Superior temporal gyrus (tissue), 1 donor: ENCODE measurements around the gene HID1.

Source experiments
- DNase-seq: peaks from one replicate; pipeline ENCODE4 v3.0.0-alpha.2; 2016; ENCODE audit errors: extremely low spot score

HID1 gene

DNA sequence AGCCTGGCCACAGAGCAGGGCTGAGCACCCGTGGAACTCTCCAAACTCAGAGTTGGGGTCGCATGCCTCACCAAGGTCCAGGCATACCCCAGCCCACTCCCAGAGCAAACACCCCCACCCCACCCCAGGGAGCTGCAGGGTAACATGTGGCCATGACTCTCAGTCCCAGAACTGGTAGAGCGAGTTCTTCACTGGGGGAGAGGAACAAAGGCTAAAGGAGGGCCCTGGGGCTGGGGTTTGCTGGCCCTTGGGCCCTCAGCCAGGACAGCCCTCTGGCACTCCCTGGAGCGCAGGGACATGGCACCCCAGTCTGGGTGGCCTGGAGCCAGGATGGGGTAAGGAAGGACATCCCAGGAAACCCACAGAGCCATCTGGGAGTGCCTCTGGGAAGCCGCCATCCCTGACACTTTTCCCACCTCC is 4.2 kb downstream of the HID1 start:
- no peak for DNase-seq

DNA sequence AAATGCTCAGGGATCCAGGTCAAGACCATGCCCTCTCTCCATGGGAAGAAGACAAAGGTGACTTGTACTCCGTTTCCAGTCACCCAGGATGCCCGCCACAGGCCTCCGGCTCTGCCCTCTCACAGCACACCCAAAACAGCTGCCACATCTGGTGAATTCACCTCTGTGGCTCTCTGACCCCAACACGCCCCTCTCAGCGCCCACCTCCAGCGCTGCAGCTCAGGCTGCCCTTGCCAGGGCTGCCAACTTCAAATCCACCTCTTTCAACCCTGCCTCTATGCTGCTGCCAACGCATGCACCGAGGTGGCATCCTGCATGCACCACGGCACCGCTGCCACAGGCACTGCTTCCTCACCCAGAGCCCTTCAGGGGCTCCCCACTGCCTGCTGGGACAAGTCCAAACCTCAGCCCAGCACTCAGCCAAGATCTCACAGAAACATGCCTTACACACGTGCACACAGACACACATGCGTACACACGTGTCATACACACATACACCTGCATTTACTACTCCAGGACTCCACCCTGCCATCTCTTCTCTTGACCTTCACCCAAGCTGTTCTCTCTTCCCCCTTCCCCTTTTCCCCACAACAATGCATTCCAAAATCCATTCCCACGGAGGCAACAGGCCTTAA is 7.5 kb downstream of the HID1 start:
- DNase-seq = no peak

DNA sequence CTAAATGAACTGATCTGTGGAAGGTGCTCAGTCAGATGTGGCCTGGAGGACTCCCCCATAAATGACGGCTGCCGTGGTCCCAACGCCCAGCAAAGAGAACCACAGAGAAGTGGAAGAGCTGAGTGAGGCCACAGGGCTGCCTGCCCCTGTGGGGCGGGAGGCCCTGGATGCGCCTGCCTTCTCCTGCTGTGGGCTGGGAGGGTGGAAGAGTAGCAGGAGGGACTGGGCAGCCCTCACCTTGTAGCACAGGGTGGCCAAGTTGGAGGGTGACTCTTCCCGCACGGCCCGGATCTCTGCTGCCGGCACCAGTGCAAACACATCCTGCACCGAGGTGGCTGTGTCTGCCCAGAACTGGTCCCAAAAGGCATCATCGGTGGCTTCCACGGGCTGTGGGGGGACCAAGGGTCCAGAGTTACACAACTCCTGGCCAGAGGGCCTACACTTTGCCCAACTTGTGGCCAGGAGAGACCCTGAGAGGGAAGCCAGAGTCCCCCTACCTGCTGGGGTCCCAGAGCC is 8.3 kb downstream of the HID1 start:
- no peak for DNase-seq

DNA sequence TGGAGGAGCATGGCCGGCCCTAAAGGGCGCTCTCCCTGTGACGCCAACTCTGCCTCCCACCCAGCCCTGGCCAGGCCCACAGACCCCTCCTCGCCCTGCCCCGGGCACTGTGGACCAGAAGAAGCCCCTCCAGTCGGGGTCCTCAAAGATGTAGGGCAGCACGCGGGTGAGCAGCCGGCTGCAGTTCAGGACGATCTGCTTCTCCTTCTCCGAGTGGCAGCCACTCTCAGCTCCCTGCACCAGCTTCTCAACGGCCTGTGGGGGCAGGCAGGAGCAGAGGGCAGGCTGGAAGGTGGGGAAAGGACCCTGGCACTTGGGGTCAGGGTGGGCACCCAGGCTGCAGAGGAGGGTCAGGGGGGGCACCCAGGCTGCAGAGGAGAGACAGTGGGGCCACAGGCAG is 8.9 kb downstream of the HID1 start:
- DNase-seq = no peak

DNA sequence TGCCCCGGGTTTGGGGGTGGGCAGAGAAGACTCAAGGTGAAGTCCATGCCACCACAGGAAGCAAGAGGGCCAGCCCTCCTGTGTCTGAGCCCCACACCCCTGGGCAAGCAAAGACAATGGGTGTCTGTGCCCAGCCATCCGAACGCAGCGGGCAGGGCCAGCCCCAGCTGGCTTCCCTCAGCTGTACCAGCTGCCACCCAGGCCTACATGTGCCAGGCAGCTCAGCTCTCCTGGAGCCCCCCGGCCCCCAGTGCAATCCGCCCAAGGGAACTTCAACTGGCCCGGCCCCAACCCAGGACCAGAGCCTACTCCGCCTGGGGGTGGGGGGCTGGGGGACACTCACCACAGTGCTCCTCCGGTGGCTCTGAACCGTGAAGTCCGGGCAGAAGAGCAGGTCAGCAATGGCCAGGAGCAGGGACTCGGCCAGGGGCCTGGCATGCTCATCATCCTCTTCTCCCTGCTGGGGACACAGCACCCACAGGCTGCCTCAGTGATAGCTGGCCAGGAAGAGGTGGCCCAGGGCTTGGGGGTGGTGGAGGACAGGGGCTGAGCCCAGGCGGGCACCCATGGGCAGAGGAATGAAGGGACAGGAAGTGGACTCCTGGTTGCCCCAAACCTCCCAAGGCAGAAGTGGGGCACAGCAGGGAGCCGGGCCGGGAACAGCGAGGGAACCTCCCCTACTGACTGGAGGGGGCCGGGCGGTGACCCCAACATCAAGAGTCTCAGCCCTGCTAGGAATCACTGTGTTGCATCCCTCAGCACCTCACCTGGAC is 9.8 kb downstream of the HID1 start:
- DNase-seq = peak; percentile 82

DNA sequence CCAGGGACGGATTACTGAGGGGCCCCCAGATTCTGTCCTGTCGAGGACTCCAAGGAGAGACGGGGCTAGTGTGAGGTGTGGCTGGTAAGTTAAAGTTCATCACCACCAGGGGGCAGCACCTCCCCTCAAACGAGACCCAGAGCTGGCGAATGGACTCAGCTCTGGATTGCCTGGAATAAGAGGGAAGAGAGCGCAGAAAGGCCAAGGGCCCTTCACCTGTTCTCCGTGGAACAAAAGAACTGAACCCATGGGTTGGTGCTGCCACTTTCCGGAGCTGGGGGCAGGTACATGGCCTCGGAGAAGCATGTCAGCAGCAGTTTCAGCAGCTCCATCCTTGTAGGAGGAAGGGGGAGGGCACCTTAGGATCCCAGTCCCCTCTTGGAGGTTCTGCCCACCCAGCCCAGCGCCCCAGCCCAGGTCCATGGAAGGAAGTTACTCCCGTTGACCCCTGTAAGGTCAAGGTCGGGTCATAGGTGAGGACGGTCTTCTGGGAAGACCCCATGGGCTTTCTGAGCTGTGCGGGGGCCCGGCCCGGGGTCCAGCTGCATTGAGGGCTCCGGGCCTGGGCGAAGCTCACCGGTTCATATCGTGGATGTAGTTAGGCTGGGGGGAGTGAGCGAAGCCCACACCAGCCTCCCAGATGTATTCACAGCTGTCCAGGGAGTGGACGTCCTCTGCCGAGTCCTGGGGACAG is 10.8 kb downstream of the HID1 start:
- peak; percentile 95 for DNase-seq

DNA sequence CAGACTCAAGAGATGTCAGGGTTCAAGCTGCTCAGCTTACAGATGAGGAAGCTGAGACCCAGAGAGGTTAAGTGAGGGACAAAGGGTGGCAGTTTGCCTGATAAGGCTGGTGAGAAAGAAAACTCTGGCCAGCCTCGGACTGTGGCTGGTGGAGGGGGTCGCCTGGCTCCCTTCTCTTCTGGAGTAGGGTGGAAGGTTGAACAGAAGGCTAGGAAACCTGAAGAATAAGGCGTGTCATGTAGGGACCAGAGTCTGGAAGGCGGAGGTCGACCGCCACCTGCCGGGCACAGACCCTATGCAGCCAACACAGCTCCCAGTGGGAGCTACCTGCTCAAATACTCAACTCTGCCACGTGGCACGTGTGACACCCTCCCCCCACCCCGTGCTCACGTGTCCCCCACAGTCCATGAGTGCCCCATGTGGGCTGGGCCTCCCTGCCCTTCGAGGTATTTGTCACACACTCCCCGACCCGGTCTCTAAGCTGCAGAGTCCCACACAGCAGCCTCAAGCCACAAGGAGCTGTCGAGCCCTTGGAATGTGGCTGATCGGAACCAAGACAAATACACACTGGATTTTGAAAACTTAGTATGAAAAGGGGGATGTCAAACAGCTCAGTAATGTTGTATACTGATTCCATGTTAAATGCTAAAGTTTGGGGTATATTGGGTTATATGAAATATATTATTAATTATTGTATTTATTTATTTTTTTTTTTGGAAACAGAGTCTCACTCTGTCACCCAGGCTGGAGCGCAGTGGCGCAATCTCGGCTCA is 11.8 kb downstream of the HID1 start:
- DNase-seq = no peak

DNA sequence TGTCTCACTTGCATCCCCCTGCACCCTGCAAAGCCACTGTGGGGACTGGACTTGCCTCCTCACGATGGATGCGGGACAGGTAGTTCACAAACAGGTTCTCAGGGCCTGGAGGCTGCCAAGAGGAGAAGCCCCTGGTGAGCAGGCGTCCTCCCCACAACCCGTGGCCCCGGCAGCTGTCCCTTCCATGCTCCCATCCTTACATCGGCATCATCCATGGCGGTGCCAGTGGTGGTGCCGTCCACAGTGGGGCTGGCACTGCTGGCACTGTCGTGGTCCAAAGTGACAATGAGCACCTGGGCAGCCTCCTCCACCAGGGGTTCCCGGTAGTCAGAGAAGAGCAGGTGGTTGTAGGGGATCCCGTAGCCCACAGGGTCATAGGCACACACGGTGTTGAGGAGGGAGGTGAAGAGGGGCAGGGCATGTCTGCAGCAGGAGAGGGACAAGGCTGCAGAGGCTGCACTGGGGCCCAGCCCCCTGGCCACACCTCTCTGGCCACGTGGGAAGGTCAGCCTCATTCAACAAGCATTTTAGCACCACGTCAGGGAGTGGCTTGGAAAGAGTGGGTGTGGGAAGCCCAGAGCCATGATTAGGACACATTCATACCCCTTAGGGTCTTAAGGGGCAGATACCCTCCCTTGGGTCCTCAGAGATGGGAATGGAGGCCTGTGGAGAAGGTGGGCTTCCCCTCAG is 12.6 kb downstream of the HID1 start:
- DNase-seq = no peak

DNA sequence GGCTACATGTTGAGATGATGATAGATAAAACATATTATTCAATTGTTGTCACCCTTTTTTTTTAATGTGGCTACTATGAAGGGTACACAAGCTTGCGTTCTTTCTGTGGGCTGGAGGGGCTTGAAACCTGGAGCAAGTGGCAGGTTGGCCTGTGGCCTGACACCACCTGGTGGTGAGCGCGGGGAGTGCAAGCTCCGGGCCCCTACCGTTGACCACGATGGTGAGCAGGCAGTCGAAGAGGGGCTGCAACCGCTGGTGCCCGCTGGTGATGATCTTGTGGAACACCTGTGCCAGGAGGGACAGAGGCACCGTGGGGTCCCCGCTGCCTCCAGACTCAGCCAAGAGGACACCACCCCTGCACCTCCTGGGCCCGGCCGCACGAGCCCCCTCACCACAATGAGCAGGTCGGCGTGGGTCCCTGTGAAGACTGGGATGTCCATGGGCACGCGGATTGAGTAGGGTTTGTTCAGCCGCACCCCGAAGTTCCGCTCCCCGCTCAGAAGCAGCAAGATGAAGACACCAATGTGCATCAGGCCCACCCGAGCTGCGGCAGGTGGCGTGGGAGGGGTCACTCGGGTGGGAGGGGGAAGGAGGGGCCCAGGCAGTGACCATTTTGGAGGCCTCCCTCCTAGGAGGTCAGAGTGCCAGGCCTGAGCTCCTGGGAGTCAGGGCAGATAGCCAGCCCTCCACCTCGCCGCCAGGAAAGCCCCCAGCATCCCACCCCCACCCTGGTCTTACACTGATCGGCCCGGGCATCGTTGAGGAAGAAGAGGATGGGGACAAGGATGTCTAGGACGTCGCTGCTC is 14.4 kb downstream of the HID1 start:
- DNase-seq = peak; percentile 74

DNA sequence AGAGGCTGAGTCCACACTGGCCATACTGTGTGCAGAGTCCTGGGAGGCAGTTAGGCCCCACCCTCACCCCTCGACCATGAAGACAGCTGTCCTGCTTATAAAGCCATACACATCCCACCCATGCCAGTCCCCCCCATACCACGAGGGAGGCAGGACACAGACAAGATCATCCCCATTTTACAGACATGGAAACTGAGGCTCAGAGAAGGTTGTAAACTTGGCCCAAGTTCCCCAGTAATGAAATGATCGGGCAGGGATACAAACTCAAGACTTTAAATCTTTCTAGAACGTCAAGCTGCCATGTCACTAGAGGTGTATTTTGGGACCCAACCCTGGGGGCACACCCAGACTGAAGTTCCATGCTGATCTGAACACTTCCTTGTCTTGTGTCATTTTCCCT is 16.5 kb downstream of the HID1 start:
- no peak for DNase-seq

DNA sequence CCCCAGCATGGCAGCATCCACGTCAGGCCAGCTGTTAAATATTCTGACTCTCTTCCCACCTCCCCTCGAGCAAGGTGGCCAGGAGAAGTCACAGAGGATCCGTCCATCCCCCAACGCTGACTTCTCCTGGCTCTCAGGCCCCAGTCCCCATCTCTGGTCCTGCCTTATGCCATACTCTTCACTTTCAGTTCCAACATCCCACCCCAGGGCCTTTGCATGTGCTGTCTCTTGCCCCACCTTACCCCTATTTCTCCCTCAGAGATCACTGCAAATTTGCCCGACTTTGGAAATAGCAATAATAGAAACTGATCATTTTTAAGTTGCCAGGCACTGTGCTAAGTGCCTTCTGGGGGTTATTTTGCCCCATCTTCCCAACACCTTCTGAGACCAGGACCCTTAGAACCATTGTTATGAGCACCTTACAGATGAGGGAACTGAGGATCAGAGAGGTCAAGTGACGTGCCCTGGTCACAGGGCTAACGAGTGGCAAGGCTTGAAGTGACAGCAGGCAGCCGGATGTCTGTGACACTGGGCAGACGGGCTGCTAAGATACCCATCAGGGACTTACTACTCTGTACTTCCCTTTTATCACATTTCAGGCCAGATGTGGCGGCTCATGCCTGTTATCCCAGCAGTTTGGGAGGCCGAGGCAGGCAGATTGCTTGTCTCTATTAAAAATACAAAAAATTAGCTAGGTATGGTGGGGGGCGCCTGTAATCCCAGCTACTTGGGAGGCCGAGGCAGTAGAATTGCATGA is 17.7 kb downstream of the HID1 start:
- DNase-seq = no peak

DNA sequence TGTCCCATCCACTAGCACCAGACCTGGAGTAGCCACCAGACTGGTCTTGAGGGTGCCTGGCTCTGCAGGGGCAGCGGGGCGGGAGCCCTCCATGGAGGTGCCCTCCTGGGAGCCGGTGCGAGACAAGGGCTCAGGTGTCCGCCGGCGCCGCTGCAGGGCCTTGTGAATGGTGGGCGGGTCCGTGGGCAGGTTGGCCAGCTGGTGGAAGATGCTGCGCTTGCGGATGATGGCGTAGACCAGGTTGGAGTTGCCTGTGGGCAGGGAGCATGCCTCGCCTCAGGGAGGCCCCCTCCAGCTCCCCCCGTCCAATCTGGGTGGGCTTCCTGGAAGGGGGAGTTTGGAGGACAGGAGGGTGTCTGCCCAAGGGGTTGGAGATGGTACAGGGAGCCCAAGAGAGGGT is 18.4 kb downstream of the HID1 start:
- DNase-seq = no peak

DNA sequence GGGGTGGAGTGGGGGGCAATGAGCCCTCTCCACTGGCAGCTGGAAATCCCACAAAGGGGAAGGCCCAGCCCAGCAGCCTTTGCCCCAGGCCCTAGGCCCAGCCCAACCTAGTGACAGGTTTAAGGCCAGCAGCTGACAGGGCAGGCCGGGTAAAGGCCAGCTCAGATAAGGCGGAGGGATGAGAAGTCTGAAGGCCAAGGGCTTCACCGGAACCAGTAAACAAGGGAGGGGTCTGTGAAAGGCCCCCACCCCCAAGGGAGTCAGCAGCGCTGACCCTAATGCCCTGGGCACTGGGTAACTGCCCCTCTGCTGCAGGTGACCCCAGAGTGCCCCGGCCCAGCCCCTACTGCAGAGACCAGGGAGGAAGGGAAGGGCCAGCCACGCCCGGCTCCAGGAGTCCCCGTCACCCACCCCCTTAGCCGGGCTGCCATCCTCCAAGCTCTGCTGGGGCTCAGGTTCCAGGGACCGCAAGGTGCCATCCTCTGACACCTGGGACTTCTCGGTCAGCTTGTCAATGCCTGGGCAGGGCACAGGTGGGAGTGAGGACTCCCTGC is 19.3 kb downstream of the HID1 start:
- no peak for DNase-seq

DNA sequence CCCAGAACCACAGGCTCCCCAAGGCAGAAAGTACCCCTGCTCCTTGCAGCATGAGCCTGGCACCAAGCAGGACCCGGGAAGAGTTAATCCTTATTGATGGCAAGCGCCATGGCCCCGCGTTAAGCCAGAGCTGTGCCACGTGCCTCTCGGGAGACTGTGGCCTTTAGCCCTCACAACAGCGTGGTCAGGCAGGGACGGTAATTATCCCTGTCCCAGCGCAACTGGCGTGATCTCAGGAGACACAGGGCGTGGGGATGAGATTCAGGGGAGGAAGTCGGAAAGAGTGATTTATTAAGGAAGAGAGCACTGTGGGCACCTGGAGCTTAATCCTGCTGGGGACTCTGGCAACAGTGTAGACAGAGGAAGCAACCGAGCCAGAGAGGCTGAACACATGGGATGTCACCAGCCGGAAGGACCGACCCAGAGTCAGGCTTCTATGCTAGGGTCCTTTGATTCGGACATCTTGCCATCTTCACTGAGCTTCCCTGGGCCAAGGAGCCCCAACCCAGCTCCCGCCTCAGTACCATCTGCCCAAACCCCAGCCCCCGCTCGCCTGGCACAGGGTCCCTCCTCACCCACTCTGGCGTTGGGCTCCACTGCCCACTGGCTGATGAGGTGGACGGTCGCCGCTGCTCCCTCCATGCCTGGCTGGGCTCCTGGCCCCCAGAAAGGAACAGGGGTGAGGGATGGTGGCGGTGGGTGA is 20.0 kb downstream of the HID1 start:
- no peak for DNase-seq

DNA sequence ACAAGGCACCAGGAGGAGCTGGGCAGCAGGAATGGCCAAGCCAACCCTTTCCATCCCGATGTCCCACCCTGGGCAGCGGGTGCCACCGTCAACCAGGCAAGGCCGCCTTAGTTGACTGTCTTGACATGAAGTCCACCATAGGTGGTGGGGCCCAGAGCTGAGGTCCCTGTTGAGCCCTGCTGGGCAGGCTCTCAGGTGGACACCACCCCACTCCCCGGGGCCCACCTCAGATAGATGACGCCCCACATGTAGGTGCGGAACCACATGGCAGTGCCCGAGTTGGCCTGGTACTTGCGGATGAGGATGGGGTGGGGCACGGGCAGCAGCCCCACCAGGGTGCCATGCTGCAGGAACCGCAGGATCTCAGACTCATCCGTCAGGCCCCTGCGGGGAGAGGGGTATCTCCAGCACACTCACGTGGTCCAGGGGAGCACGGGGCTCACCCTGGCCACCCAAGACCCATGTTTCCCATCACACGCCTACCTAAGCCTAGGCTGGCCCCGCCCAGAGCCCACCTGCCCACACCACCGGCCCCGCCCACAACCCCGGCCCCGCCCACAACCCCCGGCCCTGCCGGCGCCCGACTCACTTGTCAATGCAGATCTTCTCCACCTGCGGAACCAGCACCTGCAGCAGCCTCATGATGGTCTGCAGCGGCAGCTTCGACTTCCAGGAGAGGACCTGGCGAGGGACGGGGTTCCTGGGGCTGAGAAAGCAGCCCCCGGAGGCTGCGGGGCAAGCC is 20.7 kb downstream of the HID1 start:
- no peak for DNase-seq

DNA sequence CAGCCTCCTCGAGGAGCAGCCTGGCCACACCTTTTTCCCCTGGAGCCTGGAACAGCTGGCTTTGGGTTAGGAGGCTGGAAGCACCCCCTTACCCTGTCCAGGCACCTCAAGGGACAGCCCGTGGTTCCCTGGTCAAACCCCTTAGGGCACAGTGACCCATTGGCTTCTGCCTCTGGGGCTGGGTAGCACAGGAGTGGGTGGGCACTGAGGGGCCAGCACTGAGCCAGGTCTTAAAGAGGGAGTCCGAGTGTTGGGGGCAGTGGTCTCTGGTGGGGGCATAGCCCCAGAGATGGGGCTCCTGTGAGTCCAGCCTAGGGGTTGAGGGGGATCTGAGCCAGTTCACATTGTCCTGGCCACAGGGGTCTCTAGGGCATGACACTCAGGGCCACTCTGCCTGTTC is 21.5 kb downstream of the HID1 start:
- DNase-seq = no peak

DNA sequence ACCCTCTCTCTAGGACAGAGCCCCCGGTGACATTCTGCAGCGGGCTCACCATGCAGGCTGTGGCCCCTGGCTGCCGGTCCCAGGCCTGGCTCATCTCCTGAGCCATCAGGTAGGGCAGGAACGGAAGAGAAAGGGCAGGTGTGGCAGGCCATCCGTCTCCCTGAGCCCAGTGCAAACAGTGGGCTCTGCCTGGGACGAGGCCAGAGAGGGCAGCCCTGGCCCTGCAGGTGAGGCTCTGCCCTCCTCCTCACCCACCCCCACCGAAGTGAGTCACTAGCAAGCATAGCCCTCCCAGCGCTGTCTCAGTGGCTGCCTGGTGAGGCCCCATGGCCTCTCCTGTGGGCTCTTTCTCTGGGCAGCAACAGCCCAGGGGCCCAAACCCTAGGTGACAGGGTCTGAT is 22.4 kb downstream of the HID1 start:
- no peak for DNase-seq

DNA sequence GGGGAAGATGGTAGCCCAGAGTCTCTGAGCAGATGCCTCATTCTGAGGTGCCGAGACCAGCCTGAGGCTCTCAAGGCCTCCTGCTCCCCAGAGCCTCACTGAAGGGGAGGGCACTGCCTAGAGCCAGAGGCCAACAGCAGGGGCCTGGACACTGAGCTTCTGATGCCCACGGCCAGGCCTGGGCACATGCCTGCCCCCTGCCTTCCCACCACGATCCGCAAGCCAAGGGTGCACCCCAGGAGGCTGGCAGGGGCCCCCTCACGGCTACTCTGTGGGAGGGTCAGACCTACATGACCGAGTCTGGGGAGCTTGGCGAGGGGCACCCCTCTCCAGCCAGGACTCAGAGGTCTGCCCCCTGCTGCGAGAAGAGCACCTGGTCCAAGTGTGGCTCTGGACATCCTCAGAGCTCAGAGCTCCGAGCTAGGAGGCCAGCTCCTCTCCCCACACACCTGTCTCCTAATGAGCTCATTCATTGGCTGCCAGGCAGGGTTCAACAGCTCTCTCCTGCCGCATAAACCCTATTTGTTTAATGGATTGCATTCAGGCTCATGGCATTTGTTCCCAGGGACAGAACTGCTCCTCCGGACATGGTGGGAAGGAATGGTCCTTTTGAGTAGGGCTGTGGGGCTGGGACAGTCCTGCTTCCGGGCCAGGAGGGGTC is 23.0 kb downstream of the HID1 start:
- DNase-seq = no peak
